HepG2 (cell line): ENCODE measurements around the gene SELENOI. TPM values are rescaled to one million over a fixed set of nuclear protein-coding genes. Genes with fewer than 3 reads are reported as not detected.
A peak's percentile ranks its signal among the peaks of the same experiment; 100 is the strongest.

ENCODE experiments used
- AGO1 ChIP-seq: fragments of 200-400 bp; formaldehyde crosslinking; IDR thresholded peaks from 2 replicates; pipeline ENCODE4 v1.6.1; 2017; ENCODE audit warnings: mild to moderate bottlenecking, low read depth, low read length, moderate library complexity; ENCODE audit not compliant: poor library complexity, severe bottlenecking
- ASH2L ChIP-seq: fragments of 300-600, 200-600 bp; sonication (generic); IDR thresholded peaks from 2 replicates; pipeline ENCODE4 v1.7.0; 2017; ENCODE audit warnings: low read depth, mild to moderate bottlenecking, moderate library complexity, mixed read lengths, low read length; ENCODE audit not compliant: insufficient read length
- ATF7 ChIP-seq, 2 experiments: fragments of 450-650 bp in 1 of 2; sonication (generic) in 1 of 2; formaldehyde crosslinking in 1 of 2; IDR thresholded peaks; 2 replicates each; pipeline versions ENCODE4 v1.4.0 to v1.6.1; 2016 to 2020; ENCODE audit warnings: antibody characterized with exemption in 1 of 2, mild to moderate bottlenecking in 1 of 2, missing genetic modification reagents in 1 of 2
- CBX5 ChIP-seq: sonication (generic); formaldehyde crosslinking; IDR thresholded peaks from 2 replicates; pipeline ENCODE4 v1.4.0; 2020; ENCODE audit warnings: missing genetic modification reagents, borderline replicate concordance
- CENPT ChIP-seq: sonication (generic); formaldehyde crosslinking; IDR thresholded peaks from 2 replicates; pipeline ENCODE4 v1.8.0; 2022; ENCODE audit warnings: low read depth, mild to moderate bottlenecking, moderate library complexity, missing genetic modification reagents
- GABPA ChIP-seq, 2 experiments: IDR thresholded peaks; 2 replicates each; pipeline ENCODE4 v1.6.1; 2011 to 2016; ENCODE audit warnings: low read depth in 2 of 2, low read length in 1 of 2, missing biosample characterization in 1 of 2, missing genetic modification characterization in 1 of 2
- HNRNPH1 ChIP-seq: fragments of 200-400 bp; formaldehyde crosslinking; optimal IDR thresholded peaks from 2 replicates; pipeline ENCODE3; 2017; ENCODE audit warnings: mild to moderate bottlenecking, low read depth, low read length
- MAF1 ChIP-seq: sonication (generic); formaldehyde crosslinking; IDR thresholded peaks from 2 replicates; pipeline ENCODE4 v1.5.0; 2020; ENCODE audit warnings: missing genetic modification reagents, borderline replicate concordance
- MED1 ChIP-seq: sonication (generic); formaldehyde crosslinking; IDR thresholded peaks from 2 replicates; pipeline ENCODE4 v1.4.0; 2020; ENCODE audit warnings: missing genetic modification reagents
- RAD21 ChIP-seq: fragments of 450-650 bp; formaldehyde crosslinking; IDR thresholded peaks from 2 replicates; pipeline ENCODE4 v1.5.0; 2020; ENCODE audit warnings: mild to moderate bottlenecking
- RFXAP ChIP-seq: sonication (generic); formaldehyde crosslinking; IDR thresholded peaks from 2 replicates; pipeline ENCODE4 v1.4.0; 2020; ENCODE audit warnings: missing genetic modification reagents, borderline replicate concordance
- U2AF2 ChIP-seq: fragments of 200-400 bp; formaldehyde crosslinking; IDR thresholded peaks from 2 replicates; pipeline ENCODE4 v1.6.1; 2017; ENCODE audit warnings: low read depth, mild to moderate bottlenecking, low read length
- ZNF121 ChIP-seq: sonication (generic); formaldehyde crosslinking; IDR thresholded peaks from 2 replicates; pipeline ENCODE4 v1.5.0; 2020; ENCODE audit warnings: mild to moderate bottlenecking, missing genetic modification reagents
- ZSCAN25 ChIP-seq: sonication (generic); formaldehyde crosslinking; IDR thresholded peaks from 2 replicates; pipeline ENCODE4 v1.8.0; 2022; ENCODE audit warnings: mild to moderate bottlenecking, missing genetic modification reagents
- polyA plus RNA-seq, 8 experiments: library from polyadenylated mRNA; depleted of rRNA in 3 of 8; stranded (reverse) in 7 of 8; unstranded in 1 of 8; fragments of >200 nt; fragmentation: Illumina TruSeq in 4 of 8; extraction: Trizol in 4 of 8; gene quantifications; 2 replicates each; pipeline versions ENCODE4 v1.2.1 to v1.2.3, GENCODE V29; 2011 to 2016; ENCODE audit warnings: low read depth in 4 of 8, missing spikeins in 1 of 8, mixed read lengths in 1 of 8; ENCODE audit not compliant: insufficient read depth in 1 of 8
- total RNA-seq, 5 experiments: library from RNA; depleted of rRNA; stranded (reverse); fragments of >200 nt; fragmentation: Illumina TruSeq; extraction: Trizol; gene quantifications; 2 replicates each; pipeline ENCODE4 v1.2.3, GENCODE V29; 2016; ENCODE audit warnings: low read depth in 1 of 5
- TF ChIP-seq, protein P1 (sequence below): sonication (generic); formaldehyde crosslinking; IDR thresholded peaks from 2 replicates; pipeline ENCODE4 v1.8.0; 2022; ENCODE audit warnings: missing genetic modification reagents, mild to moderate bottlenecking, moderate library complexity, borderline replicate concordance
- TF ChIP-seq, protein P2 (sequence below): sonication (generic); formaldehyde crosslinking; IDR thresholded peaks from 2 replicates; pipeline ENCODE4 v1.5.0; 2020; ENCODE audit warnings: missing genetic modification reagents
- TF ChIP-seq, protein P3 (sequence below): sonication (generic); formaldehyde crosslinking; IDR thresholded peaks from 2 replicates; pipeline ENCODE4 v1.4.0; 2020; ENCODE audit warnings: missing genetic modification reagents
- TF ChIP-seq, protein P4 (sequence below): sonication (generic); formaldehyde crosslinking; IDR thresholded peaks from 2 replicates; pipeline ENCODE4 v1.4.0; 2020; ENCODE audit warnings: mild to moderate bottlenecking, missing genetic modification reagents

The SELENOI gene
- total and polyA plus RNA-seq, 2 of the 13 experiments (the other 11 are each of a cell fraction or from before 2014, with no cell fraction given) = 27.7 to 60.3 TPM

DNA sequence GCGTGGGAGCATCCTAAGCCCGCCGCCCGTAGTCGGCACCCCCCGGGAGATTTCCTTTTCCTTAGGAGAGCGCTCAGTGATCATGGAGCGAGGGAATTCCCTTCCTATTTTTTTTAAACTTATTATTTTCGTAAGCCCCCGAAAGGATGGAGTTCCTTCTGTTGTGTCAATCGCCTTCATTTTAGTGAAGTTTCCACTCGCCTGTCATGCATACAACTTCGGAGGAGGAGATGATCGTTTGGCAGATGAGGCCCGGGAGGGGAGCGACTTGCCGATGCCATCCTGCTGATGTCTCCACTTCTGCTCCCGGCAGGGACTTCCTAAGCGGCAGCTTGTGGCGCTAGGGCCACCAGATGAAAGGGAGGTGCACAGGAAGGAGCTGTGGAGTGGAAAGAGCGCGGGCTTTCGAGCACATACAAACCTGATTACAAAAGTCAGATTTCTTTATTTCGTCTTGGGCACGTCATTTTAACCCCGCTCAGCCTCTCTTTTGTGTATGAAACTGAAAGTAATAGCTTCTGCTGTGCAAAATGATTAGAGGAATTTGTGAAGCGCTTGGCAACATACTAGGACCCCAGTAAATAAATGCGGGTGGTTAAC, 611 bp downstream of the SELENOI start, which contains the start of gene ADGRF3 (continued):
- TF ChIP-seq, protein P1, sequence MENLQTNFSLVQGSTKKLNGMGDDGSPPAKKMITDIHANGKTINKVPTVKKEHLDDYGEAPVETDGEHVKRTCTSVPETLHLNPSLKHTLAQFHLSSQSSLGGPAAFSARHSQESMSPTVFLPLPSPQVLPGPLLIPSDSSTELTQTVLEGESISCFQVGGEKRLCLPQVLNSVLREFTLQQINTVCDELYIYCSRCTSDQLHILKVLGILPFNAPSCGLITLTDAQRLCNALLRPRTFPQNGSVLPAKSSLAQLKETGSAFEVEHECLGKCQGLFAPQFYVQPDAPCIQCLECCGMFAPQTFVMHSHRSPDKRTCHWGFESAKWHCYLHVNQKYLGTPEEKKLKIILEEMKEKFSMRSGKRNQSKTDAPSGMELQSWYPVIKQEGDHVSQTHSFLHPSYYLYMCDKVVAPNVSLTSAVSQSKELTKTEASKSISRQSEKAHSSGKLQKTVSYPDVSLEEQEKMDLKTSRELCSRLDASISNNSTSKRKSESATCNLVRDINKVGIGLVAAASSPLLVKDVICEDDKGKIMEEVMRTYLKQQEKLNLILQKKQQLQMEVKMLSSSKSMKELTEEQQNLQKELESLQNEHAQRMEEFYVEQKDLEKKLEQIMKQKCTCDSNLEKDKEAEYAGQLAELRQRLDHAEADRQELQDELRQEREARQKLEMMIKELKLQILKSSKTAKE (CRISPR knock-in tag) = 0 out of 2 replicates have a peak, but pooled peaks have one; percentile 20
- TF ChIP-seq RFXAP (CRISPR knock-in tag) = 0 out of 2 replicates have a peak, but pooled peaks have one; percentile 1
- TF ChIP-seq U2AF2 = no peak
- TF ChIP-seq HNRNPH1 = no peak
- TF ChIP-seq ATF7 (IDR thresholded peaks at IDR 0.05) = no peak
- TF ChIP-seq ATF7 (CRISPR knock-in tag; IDR thresholded peaks at IDR 0.05) = no peak
- TF ChIP-seq RAD21 (CRISPR knock-in tag) = no peak
- TF ChIP-seq, protein P2, sequence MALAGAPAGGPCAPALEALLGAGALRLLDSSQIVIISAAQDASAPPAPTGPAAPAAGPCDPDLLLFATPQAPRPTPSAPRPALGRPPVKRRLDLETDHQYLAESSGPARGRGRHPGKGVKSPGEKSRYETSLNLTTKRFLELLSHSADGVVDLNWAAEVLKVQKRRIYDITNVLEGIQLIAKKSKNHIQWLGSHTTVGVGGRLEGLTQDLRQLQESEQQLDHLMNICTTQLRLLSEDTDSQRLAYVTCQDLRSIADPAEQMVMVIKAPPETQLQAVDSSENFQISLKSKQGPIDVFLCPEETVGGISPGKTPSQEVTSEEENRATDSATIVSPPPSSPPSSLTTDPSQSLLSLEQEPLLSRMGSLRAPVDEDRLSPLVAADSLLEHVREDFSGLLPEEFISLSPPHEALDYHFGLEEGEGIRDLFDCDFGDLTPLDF (CRISPR knock-in tag) = peak; percentile 1; the same call in 1 of the 2 replicates
- no peak for TF ChIP-seq ZSCAN25
- TF ChIP-seq ASH2L = peak; percentile 16
- no peak for TF ChIP-seq MAF1 (CRISPR knock-in tag)
- TF ChIP-seq CBX5 (CRISPR knock-in tag) = 0 out of 2 replicates have a peak, but pooled peaks have one; percentile 53
- no peak for TF ChIP-seq AGO1
- 0 out of 2 replicates have a peak, but pooled peaks have one; percentile 1 for TF ChIP-seq GABPA (IDR thresholded peaks at IDR 0.05; ENCODE audit: low read depth, low read length)
- peak; percentile 32; the same call in 1 of the 2 replicates for TF ChIP-seq GABPA (CRISPR knock-in tag; IDR thresholded peaks at IDR 0.05; ENCODE audit: low read depth)
- TF ChIP-seq ZNF121 = 0 out of 2 replicates have a peak, but pooled peaks have one; percentile 27
- no peak for TF ChIP-seq CENPT (CRISPR knock-in tag)
- TF ChIP-seq, protein P3, sequence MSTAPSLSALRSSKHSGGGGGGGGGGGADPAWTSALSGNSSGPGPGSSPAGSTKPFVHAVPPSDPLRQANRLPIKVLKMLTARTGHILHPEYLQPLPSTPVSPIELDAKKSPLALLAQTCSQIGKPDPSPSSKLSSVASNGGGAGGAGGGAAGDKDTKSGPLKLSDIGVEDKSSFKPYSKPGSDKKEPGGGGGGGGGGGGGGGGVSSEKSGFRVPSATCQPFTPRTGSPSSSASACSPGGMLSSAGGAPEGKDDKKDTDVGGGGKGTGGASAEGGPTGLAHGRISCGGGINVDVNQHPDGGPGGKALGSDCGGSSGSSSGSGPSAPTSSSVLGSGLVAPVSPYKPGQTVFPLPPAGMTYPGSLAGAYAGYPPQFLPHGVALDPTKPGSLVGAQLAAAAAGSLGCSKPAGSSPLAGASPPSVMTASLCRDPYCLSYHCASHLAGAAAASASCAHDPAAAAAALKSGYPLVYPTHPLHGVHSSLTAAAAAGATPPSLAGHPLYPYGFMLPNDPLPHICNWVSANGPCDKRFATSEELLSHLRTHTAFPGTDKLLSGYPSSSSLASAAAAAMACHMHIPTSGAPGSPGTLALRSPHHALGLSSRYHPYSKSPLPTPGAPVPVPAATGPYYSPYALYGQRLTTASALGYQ (CRISPR knock-in tag) = 0 out of 2 replicates have a peak, but pooled peaks have one; percentile 12
- TF ChIP-seq, protein P4, sequence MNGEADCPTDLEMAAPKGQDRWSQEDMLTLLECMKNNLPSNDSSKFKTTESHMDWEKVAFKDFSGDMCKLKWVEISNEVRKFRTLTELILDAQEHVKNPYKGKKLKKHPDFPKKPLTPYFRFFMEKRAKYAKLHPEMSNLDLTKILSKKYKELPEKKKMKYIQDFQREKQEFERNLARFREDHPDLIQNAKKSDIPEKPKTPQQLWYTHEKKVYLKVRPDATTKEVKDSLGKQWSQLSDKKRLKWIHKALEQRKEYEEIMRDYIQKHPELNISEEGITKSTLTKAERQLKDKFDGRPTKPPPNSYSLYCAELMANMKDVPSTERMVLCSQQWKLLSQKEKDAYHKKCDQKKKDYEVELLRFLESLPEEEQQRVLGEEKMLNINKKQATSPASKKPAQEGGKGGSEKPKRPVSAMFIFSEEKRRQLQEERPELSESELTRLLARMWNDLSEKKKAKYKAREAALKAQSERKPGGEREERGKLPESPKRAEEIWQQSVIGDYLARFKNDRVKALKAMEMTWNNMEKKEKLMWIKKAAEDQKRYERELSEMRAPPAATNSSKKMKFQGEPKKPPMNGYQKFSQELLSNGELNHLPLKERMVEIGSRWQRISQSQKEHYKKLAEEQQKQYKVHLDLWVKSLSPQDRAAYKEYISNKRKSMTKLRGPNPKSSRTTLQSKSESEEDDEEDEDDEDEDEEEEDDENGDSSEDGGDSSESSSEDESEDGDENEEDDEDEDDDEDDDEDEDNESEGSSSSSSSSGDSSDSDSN (CRISPR knock-in tag) = peak; percentile 35; the same call in 1 of the 2 replicates
- no peak for TF ChIP-seq MED1 (CRISPR knock-in tag)
